GM19239 (cell line): Measurements from ENCODE around the gene RBBP8NL.

Experiments
- DNase-seq: peaks from one replicate; pipeline ENCODE4 v3.0.0; 2011; ENCODE audit warnings: low spot score; ENCODE audit not compliant: insufficient read length
- FAIRE-seq: peaks from 2 replicates; lab custom pipeline; 2011; peaks lifted over from hg19 to GRCh38; lab: Jason Lieb, UNC

Gene RBBP8NL

GRCh38 chr20:62366370-62367135 is 60.8 kb downstream of the RBBP8NL start:
- DNase-seq, result no peak
- no peak for FAIRE-seq

- no peak for DNase-seq
- no peak for FAIRE-seq
These were observed 61.4 kb downstream of the RBBP8NL start for GRCh38 chr20:62365814-62366369.

DNA sequence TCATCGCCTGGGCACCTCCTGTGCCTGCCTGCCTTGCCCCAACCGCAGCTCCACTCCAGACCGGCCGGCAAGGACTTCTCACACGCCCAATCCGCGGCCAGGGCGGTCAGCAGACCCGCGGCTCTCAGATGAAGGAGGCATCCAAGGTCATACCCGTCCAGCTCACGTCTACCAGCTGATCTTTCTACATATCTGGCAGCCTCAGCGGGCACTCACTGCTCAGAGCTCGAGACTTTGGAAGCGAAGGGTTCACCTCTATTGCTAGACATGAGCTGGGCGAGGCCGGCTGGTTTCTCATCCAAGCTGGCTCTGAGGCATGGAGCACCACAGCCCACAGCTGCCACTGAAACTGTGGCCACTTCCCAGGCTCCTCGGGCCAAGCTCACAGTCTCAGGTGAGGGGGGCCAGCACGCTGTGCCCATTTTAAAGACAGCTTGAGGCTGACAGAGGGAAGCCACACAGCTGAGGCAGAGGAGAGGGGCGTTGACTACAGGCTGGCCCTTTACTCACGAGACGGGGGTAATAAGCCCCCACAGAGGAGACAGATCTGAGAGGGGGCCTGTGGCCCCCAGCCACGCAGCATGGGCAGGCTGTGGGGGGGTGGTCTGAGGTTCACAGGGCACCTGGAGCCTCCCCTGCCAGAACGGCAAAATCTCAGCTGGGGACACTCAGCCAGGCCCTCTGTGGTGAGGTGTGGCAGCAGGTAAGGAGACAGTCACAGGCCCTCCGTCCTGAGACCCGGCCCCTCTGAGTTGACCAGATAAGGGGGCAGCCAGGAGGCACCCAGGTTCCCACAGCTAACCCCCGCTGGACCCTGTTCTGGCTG is 62.2 kb downstream of the RBBP8NL start:
- FAIRE-seq (no peak), DNase-seq (no peak)

- no peak for DNase-seq
- FAIRE-seq, result no peak
These were observed 63.2 kb downstream of the RBBP8NL start for GRCh38 chr20:62363920-62364851.

DNA sequence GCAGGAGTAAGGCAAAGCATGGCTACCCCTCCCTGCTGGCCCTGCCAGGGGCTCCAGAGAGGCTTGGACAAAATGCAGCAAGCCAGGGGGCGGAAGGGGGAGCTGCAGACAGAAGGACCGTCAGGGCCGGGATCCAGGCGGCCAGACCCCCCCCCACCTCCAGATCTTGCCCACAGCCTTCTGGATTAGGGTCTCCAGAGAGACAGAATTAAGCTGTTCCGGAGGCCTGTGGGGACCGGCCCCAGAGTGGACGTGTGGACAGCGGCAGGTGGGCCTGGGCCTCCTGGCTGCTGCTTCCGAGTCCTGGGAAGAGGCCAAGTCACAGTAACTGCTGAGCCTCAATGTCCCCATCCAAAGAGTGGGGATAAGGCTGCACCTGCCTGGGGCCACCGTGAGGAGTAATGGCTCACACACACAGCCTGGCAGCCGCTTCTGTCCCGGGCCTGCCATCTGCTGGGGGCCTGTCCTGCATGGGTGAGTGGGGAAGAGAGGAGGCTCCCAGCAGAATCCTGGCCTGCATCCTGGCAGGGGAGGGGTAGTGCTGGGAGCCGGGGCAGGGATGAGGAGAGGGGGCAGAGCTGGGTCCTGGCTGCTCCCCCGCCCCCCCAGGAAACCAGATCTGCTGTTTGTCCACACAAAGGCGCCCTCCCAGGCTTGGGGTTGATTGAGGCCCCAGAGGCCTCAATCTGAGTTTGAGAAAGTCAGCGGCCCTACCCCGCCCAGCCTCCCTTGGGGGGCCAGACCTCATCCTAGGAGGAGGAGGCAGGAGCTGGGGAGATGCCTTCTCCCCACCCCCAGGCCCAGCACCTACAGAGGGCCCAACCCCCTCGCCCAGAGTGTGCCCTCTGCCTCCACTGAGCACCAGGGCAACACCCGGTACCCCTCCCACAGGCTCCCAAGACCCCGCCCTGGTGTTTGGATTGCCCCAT is 64.1 kb downstream of the RBBP8NL start:
- FAIRE-seq (no peak), DNase-seq (no peak)

- no peak for DNase-seq
- FAIRE-seq, result no peak
These were observed 64.8 kb downstream of the RBBP8NL start for GRCh38 chr20:62362590-62362940.

GRCh38 chr20:62361799-62362589 is 65.3 kb downstream of the RBBP8NL start:
- DNase-seq, result no peak
- FAIRE-seq, result no peak

DNA sequence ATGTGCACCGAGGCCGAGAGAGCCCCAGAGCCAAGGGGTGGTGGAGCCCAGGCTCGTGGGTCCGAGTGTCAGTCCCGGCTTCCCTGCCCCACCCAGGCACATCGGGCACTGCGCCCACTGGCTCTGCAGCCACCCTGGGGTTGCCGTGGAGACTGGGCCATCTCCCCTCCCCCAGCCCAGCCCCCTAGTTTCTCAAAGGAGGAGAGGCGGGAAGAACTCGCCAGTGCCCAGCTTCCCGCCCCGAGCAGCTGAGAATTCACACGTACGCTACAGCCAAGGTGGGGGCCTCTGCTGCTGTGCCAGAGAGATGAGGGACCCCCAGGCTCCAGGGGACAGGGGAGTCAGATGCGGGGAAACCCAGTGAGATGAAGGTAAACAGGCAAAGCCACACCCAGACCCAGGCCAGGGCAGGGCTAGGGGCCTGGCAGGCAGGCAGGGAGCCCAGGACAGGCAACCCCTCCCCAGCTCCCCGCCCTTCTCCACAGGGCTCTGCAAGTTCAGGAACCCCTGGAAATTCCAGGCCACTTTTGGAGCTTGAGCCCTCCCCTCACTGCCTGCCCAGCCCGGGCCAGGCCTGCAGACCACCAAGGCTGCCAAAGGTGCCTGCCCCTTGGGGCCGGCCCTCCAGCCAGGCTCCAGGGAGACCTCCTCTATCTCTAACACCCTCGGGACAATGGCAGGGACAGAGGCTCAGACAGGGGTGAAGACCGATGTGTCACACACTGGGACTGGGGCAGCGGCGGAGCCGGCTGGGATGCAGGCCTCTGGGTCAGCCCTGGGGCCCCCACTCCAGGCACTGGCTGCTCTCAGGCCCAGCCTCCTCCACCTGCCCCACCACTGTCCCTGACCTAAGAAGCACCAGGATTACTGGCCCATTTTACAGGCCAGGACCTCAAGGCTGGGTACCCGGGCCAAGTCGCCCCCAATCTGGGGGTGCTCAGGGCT is 66.2 kb downstream of the RBBP8NL start:
- FAIRE-seq (no peak), DNase-seq (no peak)
